Retina (tissue), 1 donor: ENCODE data around the gene ITFG1.
"Not testable (repeated sequence)": the region's sequence is repeated elsewhere in the genome, so short reads cannot be mapped to it uniquely, and the experiment has no call there.

Experiments
- DNase-seq: peaks from one replicate; pipeline ENCODE4 v3.0.0-alpha.2; 2016

The ITFG1 gene

GRCh38 chr16:47473004-47473403 is 12.1 kb upstream of the ITFG1 start:
- not testable (repeated sequence) for DNase-seq

- DNase-seq = no peak
These were observed 9.9 kb upstream of the ITFG1 start for GRCh38 chr16:47470810-47471209.

GRCh38 chr16:47470211-47470610 is 9.3 kb upstream of the ITFG1 start:
- no peak for DNase-seq

- no peak for DNase-seq
These were observed 8.4 kb upstream of the ITFG1 start for GRCh38 chr16:47469227-47469626.

- not testable (repeated sequence) for DNase-seq
These were observed 7.3 kb upstream of the ITFG1 start for GRCh38 chr16:47468070-47468689.

GRCh38 chr16:47467501-47467900 is 6.6 kb upstream of the ITFG1 start:
- DNase-seq = no peak

- DNase-seq = no peak
These were observed 5.2 kb upstream of the ITFG1 start for GRCh38 chr16:47465919-47466630.

- peak; percentile 20 for DNase-seq
These were observed 3.1 kb upstream of the ITFG1 start for GRCh38 chr16:47463771-47464624.

GRCh38 chr16:47461598-47462266 is 869 bp upstream of the ITFG1 start:
- no peak for DNase-seq

GRCh38 chr16:47460359-47460710 is 528 bp downstream of the ITFG1 start:
- DNase-seq = no peak

- no peak for DNase-seq
These were observed 1.3 kb downstream of the ITFG1 start for GRCh38 chr16:47459603-47460002.

- no peak for DNase-seq
These were observed 2.5 kb downstream of the ITFG1 start for GRCh38 chr16:47458331-47458730.

- no peak for DNase-seq
These were observed 11.1 kb downstream of the ITFG1 start for GRCh38 chr16:47449788-47450187.

- DNase-seq = no peak
These were observed 11.9 kb downstream of the ITFG1 start for GRCh38 chr16:47448830-47449575.

- DNase-seq = no peak
These were observed 14.4 kb downstream of the ITFG1 start for GRCh38 chr16:47446431-47446830.

GRCh38 chr16:47442884-47443283 is 18.0 kb downstream of the ITFG1 start:
- not testable (repeated sequence) for DNase-seq

- not testable (repeated sequence) for DNase-seq
These were observed 20.8 kb downstream of the ITFG1 start for GRCh38 chr16:47440066-47440465.

- not testable (repeated sequence) for DNase-seq
These were observed 26.6 kb downstream of the ITFG1 start for GRCh38 chr16:47434274-47434673.

GRCh38 chr16:47431960-47432359 is 28.9 kb downstream of the ITFG1 start:
- DNase-seq = no peak

- no peak for DNase-seq
These were observed 34.1 kb downstream of the ITFG1 start for GRCh38 chr16:47426806-47427205.

- no peak for DNase-seq
These were observed 36.0 kb downstream of the ITFG1 start for GRCh38 chr16:47424846-47425245.

GRCh38 chr16:47416869-47417268 is 44.0 kb downstream of the ITFG1 start:
- DNase-seq = no peak
